Measurements from ENCODE around the gene NUP107.

GRCh38 chr12:68779280-68779679, 92.5 kb downstream of the NUP107 start:
- TF ChIP-seq CTCF (IDR thresholded peaks at IDR 0.05) (no peak), POLR2A (IDR thresholded peaks at IDR 0.05) (no peak)
